ENCODE measurements around the gene IGLL1.
"Not testable (repeated sequence)": the region's sequence is repeated elsewhere in the genome, so short reads cannot be mapped to it uniquely, and the experiment has no call there.

The IGLL1 gene

DNA sequence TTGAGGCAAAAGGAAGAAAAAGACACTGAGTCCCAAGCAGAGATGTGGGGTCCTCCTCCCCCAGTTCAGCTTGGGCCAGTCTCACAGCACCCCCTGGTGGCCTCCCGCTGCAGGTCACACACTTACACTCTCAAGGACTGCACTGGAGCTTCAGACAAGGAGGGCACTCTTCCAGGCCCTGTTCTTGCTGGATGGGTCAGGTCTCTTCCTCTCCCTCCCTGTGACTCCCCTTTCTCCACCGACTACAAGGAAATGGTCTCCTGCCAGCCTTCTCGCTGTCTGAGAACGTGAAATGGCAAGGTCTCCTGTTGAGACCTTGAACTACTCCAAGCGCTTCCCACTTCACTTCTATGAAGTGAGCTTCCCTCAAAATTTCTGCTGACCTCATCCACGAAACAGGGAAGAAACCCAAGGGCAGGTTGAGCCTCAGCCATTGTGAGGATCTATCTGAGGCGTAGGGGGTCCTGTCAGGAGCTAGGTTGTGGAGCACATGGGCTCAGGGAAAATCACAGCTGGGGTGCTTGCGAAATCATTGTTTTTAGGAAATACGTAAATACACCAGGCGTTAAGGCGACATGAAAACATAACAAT, 11.2 kb upstream of the IGLL1 start:
- peak; percentile 49 for DNase-seq

DNA sequence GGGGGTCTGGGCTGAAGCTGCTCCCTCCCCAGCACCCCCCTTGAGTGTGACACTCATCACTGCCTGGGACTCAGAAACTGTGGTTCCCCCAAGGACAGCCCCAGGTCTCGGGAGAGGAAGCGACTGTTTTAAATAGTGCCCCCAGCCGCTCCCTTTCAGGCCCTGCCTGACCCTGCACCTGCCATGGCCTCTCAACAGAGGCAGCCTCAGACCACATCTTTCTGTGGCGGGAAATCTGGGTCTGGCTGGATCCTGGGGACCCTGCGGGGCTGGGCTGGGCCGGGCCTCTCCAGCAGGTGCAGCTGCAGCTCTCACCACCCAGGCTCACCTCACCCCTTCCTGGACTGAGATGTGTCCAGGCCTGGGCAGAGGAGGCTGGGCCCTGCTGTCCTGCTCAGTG, 3.7 kb upstream of the IGLL1 start:
- DNase-seq = no peak

DNA sequence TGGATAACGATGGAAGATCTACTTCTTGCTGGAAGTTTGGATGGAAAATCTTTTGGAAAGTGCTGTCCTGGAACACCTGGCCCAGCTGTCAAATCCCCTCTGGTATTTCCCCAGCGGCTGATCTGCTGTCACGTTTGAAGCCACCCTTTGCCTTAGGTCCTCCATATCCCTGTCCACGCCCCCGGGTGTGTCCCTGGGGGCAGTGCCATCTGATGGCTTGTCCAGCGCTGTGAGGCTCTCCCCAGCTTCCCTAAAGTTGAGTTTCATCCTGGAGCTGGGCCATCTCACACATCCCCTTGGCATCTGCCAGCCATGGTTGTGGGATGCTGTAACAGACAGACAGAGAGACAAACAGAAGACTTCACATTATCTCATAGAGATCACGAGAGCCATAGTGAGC, 3.1 kb upstream of the IGLL1 start:
- DNase-seq = no peak

GRCh38 chr22:23581260-23581650, 1.2 kb upstream of the IGLL1 start:
- no peak for DNase-seq

DNA sequence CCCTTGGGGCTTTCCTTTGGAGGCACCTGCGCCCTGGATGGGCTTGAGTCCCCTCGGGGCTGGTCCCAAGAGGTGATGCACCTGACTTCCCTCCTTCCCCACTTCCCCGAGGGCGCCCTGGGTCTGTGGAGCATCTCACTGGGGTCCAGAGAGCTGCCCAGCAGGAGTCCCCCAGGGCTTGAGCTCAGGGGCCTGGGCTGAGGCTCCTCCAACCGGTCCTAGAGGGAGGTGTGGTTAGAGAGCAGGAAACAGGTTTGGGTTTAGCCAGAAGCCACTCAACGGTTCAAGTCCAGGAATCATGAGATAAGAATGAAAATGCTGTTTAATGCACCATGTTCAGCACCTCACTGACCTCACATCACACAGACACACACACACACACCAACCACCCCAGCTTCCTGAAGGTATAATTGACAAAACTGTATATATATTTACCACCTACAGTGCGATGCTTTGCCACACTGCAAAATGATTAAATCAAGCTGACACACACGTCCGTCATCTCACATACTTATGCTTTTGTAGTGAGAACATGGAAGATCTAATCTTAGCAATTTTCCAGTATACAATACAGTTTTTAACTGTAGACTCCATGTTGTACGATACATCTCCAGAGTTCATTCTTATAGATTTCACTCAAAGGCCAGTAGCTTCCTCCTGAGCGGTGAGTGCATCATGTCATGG, 628 bp upstream of the IGLL1 start:
- DNase-seq = no peak

DNA sequence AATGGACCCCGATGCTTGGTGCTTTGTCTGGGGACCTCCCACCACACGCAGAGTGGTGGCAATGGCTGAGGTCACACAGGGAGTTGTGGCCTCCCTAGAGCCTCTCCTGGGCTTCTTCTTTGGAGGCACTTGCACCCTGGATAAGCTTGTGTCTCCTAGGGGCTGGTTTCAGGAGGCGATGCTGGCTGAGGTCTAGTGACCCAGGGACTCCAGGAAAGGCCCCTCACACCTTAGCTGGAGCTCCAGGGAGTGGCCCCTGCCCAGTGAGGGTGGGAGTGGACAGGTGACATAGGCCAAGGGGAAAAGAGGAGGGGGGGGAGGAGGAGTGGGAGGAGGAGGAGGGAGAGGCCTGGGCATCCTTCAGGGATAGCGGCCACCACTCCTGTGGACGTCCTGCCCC, 810 bp downstream of the IGLL1 start:
- no peak for DNase-seq

DNA sequence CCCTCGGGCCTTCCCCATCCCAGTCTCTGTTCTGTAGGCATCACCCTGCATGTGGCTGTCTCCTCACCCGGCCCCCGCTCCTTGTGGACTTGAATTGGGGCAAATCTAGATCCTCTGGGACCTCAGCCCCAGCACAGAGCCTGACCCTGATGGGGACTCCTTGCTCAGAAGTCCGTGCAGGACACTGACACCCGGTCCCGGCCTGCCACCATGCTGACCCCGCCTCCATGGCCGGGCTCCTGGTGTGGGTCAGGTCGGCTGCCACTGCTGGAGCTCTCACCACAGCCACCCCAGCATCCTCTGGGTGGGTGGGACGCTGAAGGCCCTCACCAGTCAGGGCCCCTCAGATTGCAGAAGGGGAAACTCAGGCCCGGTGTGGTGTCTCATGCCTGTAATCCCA, 1.8 kb downstream of the IGLL1 start:
- DNase-seq = no peak

DNA sequence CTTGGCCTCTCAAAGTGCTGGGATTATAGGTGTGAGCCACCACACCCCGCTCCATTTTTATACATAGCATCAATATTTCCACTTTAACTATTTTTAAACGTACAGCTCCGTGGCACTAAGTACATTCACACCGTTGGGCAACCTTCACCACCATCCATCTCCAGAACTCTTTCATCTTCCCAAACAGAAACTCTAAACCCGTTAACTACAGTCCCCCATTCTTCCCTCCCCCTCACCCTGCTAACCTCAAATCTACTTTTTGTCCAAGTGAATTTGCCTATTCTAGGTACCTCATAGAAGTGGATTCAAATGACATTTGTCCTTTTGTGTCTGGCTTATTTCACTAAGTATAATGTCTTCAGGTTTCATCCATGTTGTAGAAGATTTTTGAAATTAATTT, 3.4 kb downstream of the IGLL1 start:
- DNase-seq = no peak

DNA sequence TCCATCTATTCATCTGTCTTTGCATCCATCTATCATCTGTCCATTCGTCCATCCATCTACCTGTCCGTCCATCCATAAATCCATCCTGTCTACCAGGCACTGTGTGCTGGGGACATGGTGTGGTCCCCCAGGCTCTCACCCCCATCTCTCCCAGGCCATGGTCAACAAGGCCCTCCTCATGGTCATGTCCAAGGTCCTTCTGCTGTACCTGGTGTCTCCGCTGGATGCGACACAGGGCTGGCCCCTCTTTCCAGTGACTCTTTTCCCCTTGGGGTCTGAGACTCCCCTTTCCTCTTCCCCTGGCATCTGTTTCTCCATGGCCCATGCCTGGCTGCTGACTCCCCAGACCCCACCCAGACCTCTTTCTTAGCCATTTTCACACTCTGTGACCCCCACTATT, 4.5 kb downstream of the IGLL1 start:
- DNase-seq = no peak

DNA sequence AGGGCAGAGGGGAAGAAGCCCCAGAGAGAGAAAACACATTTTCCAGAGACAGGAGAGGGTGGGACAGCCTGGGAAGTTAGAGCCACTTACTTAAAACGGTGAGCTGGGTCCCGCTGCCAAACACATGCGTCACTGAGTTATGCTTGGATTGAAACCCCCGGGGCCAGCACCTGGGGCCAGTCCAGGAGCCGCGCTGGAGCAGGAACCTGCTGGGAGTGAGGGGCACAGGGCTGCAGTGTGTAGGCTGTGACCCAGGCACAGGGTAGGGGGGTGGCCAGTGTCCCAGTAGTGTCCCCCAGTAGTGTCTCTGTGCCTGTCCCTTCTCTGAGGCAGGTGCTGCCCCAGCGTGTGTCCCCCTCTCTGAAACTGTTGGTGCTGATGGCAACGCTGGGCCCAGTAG, 5.2 kb downstream of the IGLL1 start:
- DNase-seq = no peak

- DNase-seq = no peak
Measured at GRCh38 chr22:23574371-23574811, 5.7 kb downstream of the IGLL1 start.

GRCh38 chr22:23573701-23574235, 6.3 kb downstream of the IGLL1 start:
- DNase-seq = not testable (repeated sequence)

GRCh38 chr22:23573106-23573505, 7.0 kb downstream of the IGLL1 start:
- DNase-seq = not testable (repeated sequence)

GRCh38 chr22:23571486-23571885, 8.6 kb downstream of the IGLL1 start:
- DNase-seq = no peak

- no peak for DNase-seq
Measured at GRCh38 chr22:23570681-23571080, 9.4 kb downstream of the IGLL1 start.

DNA sequence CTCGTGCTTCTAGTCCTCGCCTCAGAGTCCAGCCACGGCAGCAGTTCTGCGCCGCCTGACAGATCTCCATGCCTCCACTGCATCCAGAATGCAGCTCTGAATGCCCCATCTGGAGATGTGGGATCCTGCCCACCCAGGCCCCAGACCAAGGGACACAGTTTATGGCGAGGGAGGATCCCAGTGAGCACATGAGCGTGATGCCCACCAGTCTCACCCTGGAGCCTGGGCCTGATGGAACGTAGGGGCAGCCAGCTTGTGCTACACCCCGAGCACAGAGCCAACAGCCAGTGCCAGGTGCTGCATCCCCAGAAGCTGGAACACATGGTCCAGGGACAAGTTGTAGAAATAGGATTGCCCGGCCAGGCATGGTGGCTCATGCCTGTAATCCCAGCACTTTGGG, 10.4 kb downstream of the IGLL1 start:
- DNase-seq = no peak

DNA sequence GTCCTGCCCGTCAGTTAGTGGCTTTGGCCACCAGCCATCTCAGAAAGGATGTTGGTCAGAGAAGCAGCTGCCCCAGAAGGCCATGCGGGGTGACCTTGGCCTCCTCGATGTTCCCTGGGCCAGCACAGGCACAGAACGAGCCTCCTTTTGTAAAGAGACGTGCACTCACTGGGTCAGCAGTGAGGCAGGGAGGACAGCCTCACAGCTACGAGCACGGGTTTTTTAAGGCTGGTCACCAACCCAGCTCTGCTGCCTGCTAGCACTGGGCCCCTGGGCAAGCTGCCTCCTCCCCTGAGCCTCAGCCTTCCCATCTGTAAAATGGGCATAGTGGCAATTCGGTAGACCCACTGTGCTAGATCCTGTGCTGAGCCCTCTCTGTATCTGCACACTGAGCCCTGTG, 10.8 kb downstream of the IGLL1 start:
- no peak for DNase-seq

DNA sequence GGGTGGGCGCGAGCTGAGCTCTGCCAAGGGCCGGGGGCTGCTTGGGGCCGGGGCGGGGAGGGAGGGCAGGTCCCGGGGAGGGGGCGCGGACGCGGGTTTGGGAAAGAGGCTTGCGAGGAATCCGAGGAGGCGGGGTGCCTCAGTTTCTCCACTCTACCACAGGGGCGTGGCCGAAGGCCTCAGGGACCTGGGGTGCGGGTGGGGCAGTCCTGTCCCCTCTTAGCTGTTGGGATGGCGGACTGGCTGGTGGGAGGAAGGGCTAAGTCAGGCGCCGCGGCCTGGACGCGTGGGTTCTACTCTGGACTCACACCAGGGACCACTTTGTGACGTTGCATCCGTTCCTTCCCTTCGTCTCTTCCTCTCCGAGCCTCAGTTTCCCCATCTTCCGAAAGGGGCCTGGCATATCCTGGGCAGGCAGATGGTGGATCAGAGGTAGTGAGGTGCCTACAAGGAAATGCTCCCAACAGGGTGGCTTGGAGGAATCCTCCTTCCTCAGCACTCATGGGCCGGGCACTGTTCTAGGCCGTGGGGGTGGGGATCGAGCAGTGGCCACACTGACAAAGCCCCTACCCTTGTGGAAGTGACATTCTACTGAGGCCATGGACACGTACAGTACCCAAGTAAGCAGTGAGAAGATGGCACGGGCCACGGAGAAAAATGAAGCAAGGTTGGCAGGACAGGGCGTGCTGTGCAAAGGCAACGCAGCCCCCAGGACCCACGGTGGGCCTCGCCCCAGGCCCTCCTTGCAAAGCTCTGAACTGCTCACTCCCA, 13.2 kb downstream of the IGLL1 start:
- no peak for DNase-seq

- DNase-seq = no peak
Measured at GRCh38 chr22:23565915-23566704, 14.0 kb downstream of the IGLL1 start.

- no peak for DNase-seq
Measured at GRCh38 chr22:23565305-23565914, 14.7 kb downstream of the IGLL1 start.

GRCh38 chr22:23564276-23564675, 15.8 kb downstream of the IGLL1 start:
- DNase-seq = no peak

DNA sequence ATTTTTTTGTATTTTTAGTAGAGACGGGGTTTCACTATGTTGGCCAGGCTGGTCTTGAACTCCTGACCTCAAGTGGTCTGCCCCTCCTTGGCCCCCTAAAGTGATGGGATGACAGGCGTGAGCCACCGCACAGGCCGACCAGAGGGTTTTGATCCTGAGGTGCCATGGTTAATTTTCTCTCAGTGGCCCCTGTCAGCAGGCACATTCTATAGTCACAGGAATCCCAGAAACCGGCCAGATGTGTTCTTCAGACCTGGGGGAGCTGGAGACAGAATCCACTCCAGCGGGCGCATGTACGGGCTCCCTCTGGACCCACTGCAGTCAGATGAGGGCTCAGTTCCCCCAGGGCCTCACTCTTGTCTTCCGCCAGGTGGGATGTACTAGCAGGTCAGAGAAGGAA, 17.0 kb downstream of the IGLL1 start:
- DNase-seq = no peak

GRCh38 chr22:23562186-23562585, 17.9 kb downstream of the IGLL1 start:
- DNase-seq = no peak
